ENCODE data around the gene RTL9.
"Not testable (repeated sequence)": the region's sequence is repeated elsewhere in the genome, so short reads cannot be mapped to it uniquely, and the experiment has no call there.

RTL9 gene

GRCh38 chrX:110358548-110358947 lies at the start of gene RTL9:
TSS of gene RTL9 (plus strand) at chrX:110358848. CDS start at chrX:110450618, 91,770 bp downstream.
- intact Hi-C loops (cut with DNase I), result no loop called here
- no peak for DNase-seq

- intact Hi-C loops (cut with DNase I), result loop anchor here (10.0 kb wide), 1 partner anchor 145 kb away; no protein-coding TSS in a partner anchor
- no peak for DNase-seq
Measured at GRCh38 chrX:110310000-110310790, 48.5 kb upstream of the RTL9 start.

GRCh38 chrX:110310896-110311295 lies 47.8 kb upstream of the RTL9 start:
- DNase-seq, result no peak
- intact Hi-C loops (cut with DNase I), result loop anchor here (10.0 kb wide), 1 partner anchor 146 kb away; no protein-coding TSS in a partner anchor

- DNase-seq, result no peak
- intact Hi-C loops (cut with DNase I), result loop anchor here (10.0 kb wide), 1 partner anchor 147 kb away; no protein-coding TSS in a partner anchor
Measured at GRCh38 chrX:110311437-110312230, 47.0 kb upstream of the RTL9 start.

GRCh38 chrX:110315551-110315950 lies 43.1 kb upstream of the RTL9 start:
- DNase-seq, result no peak
- intact Hi-C loops (cut with DNase I), result loop anchor here (10.0 kb wide), 1 partner anchor 151 kb away; no protein-coding TSS in a partner anchor

GRCh38 chrX:110316351-110317060 lies 42.1 kb upstream of the RTL9 start:
- intact Hi-C loops (cut with DNase I), result loop anchor here (10.0 kb wide), 1 partner anchor 152 kb away; no protein-coding TSS in a partner anchor
- peak in 1 of 10 donors; percentile 4 for DNase-seq

- peak in 9 of 10 donors; percentile 2 to 83 (median 26) for DNase-seq
- intact Hi-C loops (cut with DNase I), result loop anchor here (10.0 kb wide), 1 partner anchor 152 kb away; no protein-coding TSS in a partner anchor
Measured at GRCh38 chrX:110317061-110317819, 41.4 kb upstream of the RTL9 start.

- DNase-seq, result peak; percentile 54 to 96 (median 71)
Measured at GRCh38 chrX:110317820-110318663, 40.6 kb upstream of the RTL9 start, which contains the start of gene AMMECR1. TSS of gene AMMECR1 (minus strand) at chrX:110318085. CDS start at chrX:110318071, 14 bp downstream.

GRCh38 chrX:110318664-110318968 lies 40.0 kb upstream of the RTL9 start:
- DNase-seq, result no peak
- intact Hi-C loops (cut with DNase I), result loop anchor here (10.0 kb wide), 1 partner anchor 154 kb away; no protein-coding TSS in a partner anchor

More at GRCh38 chrX:110317820-110318663, 40.6 kb upstream of the RTL9 start, which contains the start of gene AMMECR1:
- intact Hi-C loops (cut with DNase I), result loop anchor here (10.0 kb wide), 1 partner anchor 153 kb away; no protein-coding TSS in a partner anchor

GRCh38 chrX:110320381-110320987 lies 38.2 kb upstream of the RTL9 start:
- intact Hi-C loops (cut with DNase I), result no loop called here
- DNase-seq, result no peak

GRCh38 chrX:110321081-110321480 lies 37.6 kb upstream of the RTL9 start:
- no peak for DNase-seq
- intact Hi-C loops (cut with DNase I), result no loop called here

GRCh38 chrX:110321670-110322069 lies 37.0 kb upstream of the RTL9 start:
- no peak for DNase-seq
- intact Hi-C loops (cut with DNase I), result no loop called here

- intact Hi-C loops (cut with DNase I), result no loop called here
- no peak for DNase-seq
Measured at GRCh38 chrX:110322603-110323002, 36.0 kb upstream of the RTL9 start.

- intact Hi-C loops (cut with DNase I), result no loop called here
- no peak for DNase-seq
Measured at GRCh38 chrX:110326712-110327111, 31.9 kb upstream of the RTL9 start.

- DNase-seq, result no peak
- intact Hi-C loops (cut with DNase I), result no loop called here
Measured at GRCh38 chrX:110327336-110327735, 31.3 kb upstream of the RTL9 start.

GRCh38 chrX:110328613-110329012 lies 30.0 kb upstream of the RTL9 start:
- intact Hi-C loops (cut with DNase I); DNase-seq: not testable (repeated sequence)

GRCh38 chrX:110331444-110332030 lies 27.1 kb upstream of the RTL9 start:
- intact Hi-C loops (cut with DNase I), result no loop called here
- DNase-seq, result no peak

GRCh38 chrX:110333458-110333857 lies 25.2 kb upstream of the RTL9 start:
- DNase-seq, result not testable (repeated sequence)

More at GRCh38 chrX:110333458-110333857, 25.2 kb upstream of the RTL9 start:
- intact Hi-C loops (cut with DNase I), result not testable (repeated sequence)

Data from posterior cingulate gyrus (tissue), 11 donors.